Caco-2 (cell line): Measurements from ENCODE around the gene NEDD4L. TPM values are rescaled to one million over a fixed set of nuclear protein-coding genes. Genes with fewer than 3 reads are reported as not detected.

Experiments used
- BruUV-seq: library from RNA; stranded (reverse); fragments of 400-500 nt; replicated peaks from 2 replicates; lab custom pipeline; 2021; lab: Mats Ljungman, UMichigan
- CTCF ChIA-PET: fragments of 300-600 bp; sonication (Branson Sonifier 250); formaldehyde crosslinking; loops from one replicate; lab custom pipeline; 2022; ENCODE audit warnings: antibody characterized with exemption; lab: Charles Lee
- POLR2A ChIA-PET: fragments of 300-600 bp; sonication (Branson Sonifier 250); formaldehyde crosslinking; loops from one replicate; lab custom pipeline; 2022; ENCODE audit warnings: antibody characterized with exemption; lab: Charles Lee
- DNase-seq, 2 experiments: peaks; one replicate each; pipeline versions ENCODE4 v3.0.0 to v3.0.0-alpha.2; 2020 to 2022
- H3K27me3 ChIP-seq: replicated peaks from 2 replicates; pipeline ENCODE4 v1.6.0; 2011; ENCODE audit warnings: low read length; ENCODE audit not compliant: control insufficient read depth, insufficient read depth
- H3K36me3 ChIP-seq: 2 replicates; pipeline ENCODE4 v1.5.1; 2011; ENCODE audit warnings: low read length; ENCODE audit not compliant: control insufficient read depth, insufficient read depth
- H3K4me1 ChIP-seq: fragments of 250-450 bp; sonication (Bioruptor Pico); 2 replicates; pipeline ENCODE4 v1.5.1; 2020; ENCODE audit warnings: mild to moderate bottlenecking
- H3K4me3 ChIP-seq: 2 replicates; pipeline ENCODE4 v1.5.1; 2011; ENCODE audit warnings: low read depth, mild to moderate bottlenecking, control low read depth, low read length
- H3K9me3 ChIP-seq: fragments of 250-450 bp; sonication (Bioruptor Pico); 2 replicates; pipeline ENCODE4 v1.5.1; 2020; ENCODE audit warnings: mild to moderate bottlenecking, moderate library complexity
- H3K27ac Mint-ChIP-seq: one replicate; pipeline ENCODE4 v1.8.0; 2022; ENCODE audit warnings: mixed read lengths; ENCODE audit not compliant: unreplicated experiment
- H3K27me3 Mint-ChIP-seq: one replicate; pipeline ENCODE4 v1.8.0; 2022; ENCODE audit warnings: mixed read lengths; ENCODE audit not compliant: insufficient read depth, unreplicated experiment
- H3K36me3 Mint-ChIP-seq: one replicate; pipeline ENCODE4 v1.8.0; 2022; ENCODE audit warnings: mild to moderate bottlenecking, mixed read lengths; ENCODE audit not compliant: insufficient read depth, unreplicated experiment
- H3K4me1 Mint-ChIP-seq: one replicate; pipeline ENCODE4 v1.8.0; 2022; ENCODE audit warnings: low read depth, mixed read lengths; ENCODE audit not compliant: unreplicated experiment
- H3K4me3 Mint-ChIP-seq: one replicate; pipeline ENCODE4 v1.8.0; 2022; ENCODE audit warnings: mild to moderate bottlenecking, moderate library complexity, mixed read lengths; ENCODE audit not compliant: unreplicated experiment
- H3K9me3 Mint-ChIP-seq: one replicate; pipeline ENCODE4 v1.8.0; 2022; ENCODE audit warnings: mixed read lengths; ENCODE audit not compliant: unreplicated experiment
- intact Hi-C: fragments of 100-400 bp; cut with micrococcal nuclease; formaldehyde crosslinking; loops from one replicate; pipeline ENCODE4 v1.10.0; 2022; ENCODE audit not compliant: unreplicated experiment
- total RNA-seq: library from RNA; stranded (reverse); gene quantifications from 2 replicates; pipeline ENCODE4 v1.2.3, GENCODE V29; 2022
- TF ChIP-seq, protein P1 (sequence below), 2 experiments: fragments of 200-600 bp in 1 of 2; IDR thresholded peaks; 1 replicate in 1 of 2; 2 replicates in 1 of 2; pipeline versions ENCODE4 v1.5.1 to v1.8.0; 2011 to 2022; ENCODE audit warnings: antibody characterized with exemption in 1 of 2, control low read depth in 1 of 2, inconsistent platforms in 1 of 2, low read depth in 1 of 2, low read length in 1 of 2, mild to moderate bottlenecking in 1 of 2, moderate library complexity in 1 of 2; ENCODE audit not compliant: insufficient read depth in 1 of 2, severe bottlenecking in 1 of 2, unreplicated experiment in 1 of 2

Gene NEDD4L
- total RNA-seq, 1 experiment from 2014 or later, result 85.4 TPM

DNA sequence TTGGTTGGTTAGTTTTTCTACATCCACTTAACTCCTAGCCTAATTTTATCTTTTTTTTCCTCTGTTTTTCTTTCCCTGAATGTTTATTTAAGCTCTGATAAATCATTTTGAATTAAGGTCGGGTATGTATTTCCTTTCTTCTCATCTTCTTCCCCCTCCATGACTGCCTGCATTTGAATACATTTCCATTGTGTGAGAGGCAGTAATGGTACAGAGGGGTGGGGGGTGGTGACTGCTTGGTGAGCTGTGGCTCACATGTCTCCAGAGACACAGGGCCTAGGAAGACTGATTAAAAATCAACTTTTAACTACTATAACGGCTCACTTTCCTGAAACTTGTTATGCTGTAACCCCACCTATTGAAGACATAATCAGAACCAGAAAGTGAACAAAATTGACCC, 58.0 kb downstream of the NEDD4L start:
- ChIA-PET POLR2A (no interaction called here), CTCF (no interaction called here)
- no peak for DNase-seq
- H3K27me3 Mint-ChIP-seq, result no peaks in the 10 kb centered on the region
- no peak overlapping the region for H3K4me3 ChIP-seq
- H3K9me3 ChIP-seq, result no peaks in the 10 kb centered on the region
- no peaks in the 10 kb centered on the region for H3K36me3 ChIP-seq
- intact Hi-C loops, result no loop called here
- peaks cover 39% of the 10 kb centered on the region for H3K4me1 ChIP-seq
- H3K4me1 Mint-ChIP-seq, result peaks cover 8% of the 10 kb centered on the region
- H3K9me3 Mint-ChIP-seq, result no peaks in the 10 kb centered on the region
- H3K27ac Mint-ChIP-seq, result no peak overlapping the region
- H3K27me3 ChIP-seq, result no peaks in the 10 kb centered on the region
- H3K36me3 Mint-ChIP-seq, result peaks cover 16% of the 10 kb centered on the region
- no peak overlapping the region for H3K4me3 Mint-ChIP-seq
- TF ChIP-seq, protein P1, sequence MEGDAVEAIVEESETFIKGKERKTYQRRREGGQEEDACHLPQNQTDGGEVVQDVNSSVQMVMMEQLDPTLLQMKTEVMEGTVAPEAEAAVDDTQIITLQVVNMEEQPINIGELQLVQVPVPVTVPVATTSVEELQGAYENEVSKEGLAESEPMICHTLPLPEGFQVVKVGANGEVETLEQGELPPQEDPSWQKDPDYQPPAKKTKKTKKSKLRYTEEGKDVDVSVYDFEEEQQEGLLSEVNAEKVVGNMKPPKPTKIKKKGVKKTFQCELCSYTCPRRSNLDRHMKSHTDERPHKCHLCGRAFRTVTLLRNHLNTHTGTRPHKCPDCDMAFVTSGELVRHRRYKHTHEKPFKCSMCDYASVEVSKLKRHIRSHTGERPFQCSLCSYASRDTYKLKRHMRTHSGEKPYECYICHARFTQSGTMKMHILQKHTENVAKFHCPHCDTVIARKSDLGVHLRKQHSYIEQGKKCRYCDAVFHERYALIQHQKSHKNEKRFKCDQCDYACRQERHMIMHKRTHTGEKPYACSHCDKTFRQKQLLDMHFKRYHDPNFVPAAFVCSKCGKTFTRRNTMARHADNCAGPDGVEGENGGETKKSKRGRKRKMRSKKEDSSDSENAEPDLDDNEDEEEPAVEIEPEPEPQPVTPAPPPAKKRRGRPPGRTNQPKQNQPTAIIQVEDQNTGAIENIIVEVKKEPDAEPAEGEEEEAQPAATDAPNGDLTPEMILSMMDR (IDR thresholded peaks at IDR 0.05; ENCODE audit: insufficient read depth in 1 of 2, low read depth in 1 of 2, low read length in 1 of 2, severe bottlenecking in 1 of 2, unreplicated experiment in 1 of 2), result no peak
- no TSS peak for BruUV-seq

DNA sequence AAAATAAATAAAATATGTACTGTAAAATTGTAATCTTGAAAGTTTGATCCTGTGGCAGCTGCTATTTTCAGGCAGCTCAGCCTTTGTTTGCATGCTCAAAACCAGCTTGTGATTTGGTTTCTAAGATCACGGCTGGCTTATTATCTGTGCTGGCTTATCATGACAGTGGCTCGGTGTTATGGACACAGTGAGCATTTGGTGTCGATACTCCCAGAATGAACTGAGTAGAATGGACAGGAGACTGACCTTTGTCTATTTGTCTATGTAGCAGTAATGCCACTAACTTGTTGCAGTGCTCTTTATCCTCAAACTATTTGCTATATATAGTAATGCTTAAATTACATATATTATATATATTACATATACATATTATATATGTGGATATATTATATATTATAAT, 58.8 kb downstream of the NEDD4L start:
- Mint-ChIP-seq H3K36me3 (peaks cover 19% of the 10 kb centered on the region), H3K9me3 (no peaks in the 10 kb centered on the region), H3K4me1 (peaks cover 8% of the 10 kb centered on the region), H3K4me3 (no peak overlapping the region), H3K27me3 (no peaks in the 10 kb centered on the region), H3K27ac (no peak overlapping the region)
- no peaks in the 10 kb centered on the region for H3K27me3 ChIP-seq
- BruUV-seq, result no TSS peak
- TF ChIP-seq, protein P1 (IDR thresholded peaks at IDR 0.05; ENCODE audit: insufficient read depth in 1 of 2, low read depth in 1 of 2, low read length in 1 of 2, severe bottlenecking in 1 of 2, unreplicated experiment in 1 of 2), result no peak
- DNase-seq, result no peak
- intact Hi-C loops, result loop anchor here (1.0 kb wide), 1 partner anchor 15 kb away; no protein-coding TSS in a partner anchor
- H3K4me3 ChIP-seq, result no peak overlapping the region
- no peaks in the 10 kb centered on the region for H3K9me3 ChIP-seq
- ChIA-PET POLR2A (no interaction called here), CTCF (interaction anchor here (0.5 kb wide), 1 partner anchor 10 kb away, joined by 4 read pairs; no protein-coding TSS in a partner anchor)
- H3K4me1 ChIP-seq, result peaks cover 30% of the 10 kb centered on the region
- no peaks in the 10 kb centered on the region for H3K36me3 ChIP-seq

DNA sequence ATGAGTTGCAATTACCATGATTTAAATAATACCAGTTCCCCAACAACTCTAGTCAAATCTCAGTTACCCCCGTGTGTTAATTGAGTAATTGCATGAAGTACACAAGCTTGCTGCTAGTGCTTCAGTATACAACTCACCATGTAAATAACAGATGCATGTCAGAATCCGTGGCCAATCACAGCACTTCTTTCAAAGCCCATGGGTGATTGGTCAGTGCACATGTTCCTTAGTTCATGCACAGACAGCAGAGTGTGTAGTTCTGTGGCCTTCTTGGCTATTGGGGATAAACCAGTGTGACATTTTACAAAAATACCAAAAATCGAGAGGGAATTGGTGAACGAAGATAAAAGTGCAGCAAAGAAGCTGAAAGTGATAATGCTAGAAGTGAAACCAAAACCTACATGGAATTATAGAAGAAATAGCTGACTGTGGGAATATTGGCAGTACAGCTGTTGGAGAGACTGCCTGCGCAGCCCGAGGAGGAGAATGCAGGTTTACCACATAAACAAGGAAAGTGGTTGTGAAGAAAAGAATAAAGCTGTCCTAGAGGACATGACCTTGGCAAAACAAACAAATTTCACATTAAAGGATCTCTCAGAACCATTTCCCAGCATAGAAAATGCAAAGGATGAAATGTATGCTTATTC, 59.4 kb downstream of the NEDD4L start:
- no TSS peak for BruUV-seq
- H3K27ac Mint-ChIP-seq, result no peak overlapping the region
- H3K4me1 Mint-ChIP-seq, result peaks cover 8% of the 10 kb centered on the region
- no peaks in the 10 kb centered on the region for H3K27me3 Mint-ChIP-seq
- no peaks in the 10 kb centered on the region for H3K9me3 ChIP-seq
- TF ChIP-seq, protein P1 (IDR thresholded peaks at IDR 0.05; ENCODE audit: insufficient read depth in 1 of 2, low read depth in 1 of 2, low read length in 1 of 2, severe bottlenecking in 1 of 2, unreplicated experiment in 1 of 2), result no peak
- no peaks in the 10 kb centered on the region for H3K36me3 ChIP-seq
- DNase-seq, result no peak
- H3K4me1 ChIP-seq, result peaks cover 27% of the 10 kb centered on the region
- intact Hi-C loops, result loop anchor here (1.0 kb wide), 1 partner anchor 15 kb away; no protein-coding TSS in a partner anchor
- H3K9me3 Mint-ChIP-seq, result no peaks in the 10 kb centered on the region
- peak overlapping the region; percentile 30 for H3K4me3 Mint-ChIP-seq
- H3K4me3 ChIP-seq, result no peak overlapping the region
- H3K27me3 ChIP-seq, result no peaks in the 10 kb centered on the region
- POLR2A ChIA-PET, result no interaction called here
- CTCF ChIA-PET, result no interaction called here
- H3K36me3 Mint-ChIP-seq, result peaks cover 19% of the 10 kb centered on the region
